ENCODE results near the gene PTGFRN.

DNA sequence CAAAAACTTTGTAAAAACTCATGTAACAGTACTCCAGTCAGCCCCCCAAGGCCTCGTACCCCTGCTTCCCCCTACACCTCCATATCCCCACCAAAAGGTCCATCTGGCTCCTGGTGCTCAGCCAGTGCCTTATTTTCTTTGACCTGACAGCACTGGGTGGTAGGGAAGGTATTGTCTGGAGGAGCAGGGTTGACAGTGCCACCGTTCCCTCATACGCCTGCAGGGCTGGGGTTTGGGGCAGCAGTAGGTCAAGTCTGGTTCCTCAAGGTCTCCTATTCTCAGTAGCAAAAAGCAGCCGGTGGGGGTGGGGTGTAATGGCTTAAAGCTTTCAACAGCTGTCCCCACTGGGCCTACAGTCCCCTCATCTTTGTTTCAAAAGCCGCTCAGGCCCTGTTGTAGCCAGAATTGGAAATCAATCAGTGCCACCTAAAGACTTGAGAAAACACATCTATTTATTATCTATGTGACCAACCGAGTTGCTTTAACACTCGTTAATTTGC, 125.1 kb downstream of the PTGFRN start:
- TF ChIP-seq POLR2A (IDR thresholded peaks at IDR 0.05; ENCODE audit: borderline replicate concordance, extremely low read depth, insufficient read depth, insufficient read length) (no peak), SIN3A (IDR thresholded peaks at IDR 0.05; ENCODE audit: low read depth) (no peak), SP1 (IDR thresholded peaks at IDR 0.05; ENCODE audit: low read depth) (no peak), EZH2phosphoT487 (IDR thresholded peaks at IDR 0.05; ENCODE audit: borderline replicate concordance) (no peak), EZH2 (IDR thresholded peaks at IDR 0.05) (no peak), RAD21 (IDR thresholded peaks at IDR 0.05; ENCODE audit: low read depth) (no peak), POLR2AphosphoS5 (IDR thresholded peaks at IDR 0.05; ENCODE audit: low read depth, low read length) (no peak), JUND (IDR thresholded peaks at IDR 0.05) (no peak), ZNF274 (IDR thresholded peaks at IDR 0.05; ENCODE audit: low read depth, low read length) (no peak), SRF (IDR thresholded peaks at IDR 0.05; ENCODE audit: low read depth) (no peak)
- TF ChIP-seq, protein P1, sequence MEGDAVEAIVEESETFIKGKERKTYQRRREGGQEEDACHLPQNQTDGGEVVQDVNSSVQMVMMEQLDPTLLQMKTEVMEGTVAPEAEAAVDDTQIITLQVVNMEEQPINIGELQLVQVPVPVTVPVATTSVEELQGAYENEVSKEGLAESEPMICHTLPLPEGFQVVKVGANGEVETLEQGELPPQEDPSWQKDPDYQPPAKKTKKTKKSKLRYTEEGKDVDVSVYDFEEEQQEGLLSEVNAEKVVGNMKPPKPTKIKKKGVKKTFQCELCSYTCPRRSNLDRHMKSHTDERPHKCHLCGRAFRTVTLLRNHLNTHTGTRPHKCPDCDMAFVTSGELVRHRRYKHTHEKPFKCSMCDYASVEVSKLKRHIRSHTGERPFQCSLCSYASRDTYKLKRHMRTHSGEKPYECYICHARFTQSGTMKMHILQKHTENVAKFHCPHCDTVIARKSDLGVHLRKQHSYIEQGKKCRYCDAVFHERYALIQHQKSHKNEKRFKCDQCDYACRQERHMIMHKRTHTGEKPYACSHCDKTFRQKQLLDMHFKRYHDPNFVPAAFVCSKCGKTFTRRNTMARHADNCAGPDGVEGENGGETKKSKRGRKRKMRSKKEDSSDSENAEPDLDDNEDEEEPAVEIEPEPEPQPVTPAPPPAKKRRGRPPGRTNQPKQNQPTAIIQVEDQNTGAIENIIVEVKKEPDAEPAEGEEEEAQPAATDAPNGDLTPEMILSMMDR (IDR thresholded peaks at IDR 0.05 in 2 of 3, conservative IDR thresholded peaks at IDR 0.05 in 1 of 3; ENCODE audit: borderline replicate concordance in 1 of 3, insufficient read depth in 1 of 3, low read depth in 2 of 3, low read length in 2 of 3) = no peak
- TF ChIP-seq, protein P2, sequence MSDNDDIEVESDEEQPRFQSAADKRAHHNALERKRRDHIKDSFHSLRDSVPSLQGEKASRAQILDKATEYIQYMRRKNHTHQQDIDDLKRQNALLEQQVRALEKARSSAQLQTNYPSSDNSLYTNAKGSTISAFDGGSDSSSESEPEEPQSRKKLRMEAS (IDR thresholded peaks at IDR 0.05) = no peak

Data from HCT116 (cell line).